ENCODE data around the gene RABGAP1L. TPM values are rescaled to one million over a fixed set of nuclear protein-coding genes. Genes with fewer than 3 reads are reported as not detected.

RABGAP1L gene
- total and polyA plus RNA-seq, 11 donors = 18.6 to 195 (median 98.4) TPM

DNA sequence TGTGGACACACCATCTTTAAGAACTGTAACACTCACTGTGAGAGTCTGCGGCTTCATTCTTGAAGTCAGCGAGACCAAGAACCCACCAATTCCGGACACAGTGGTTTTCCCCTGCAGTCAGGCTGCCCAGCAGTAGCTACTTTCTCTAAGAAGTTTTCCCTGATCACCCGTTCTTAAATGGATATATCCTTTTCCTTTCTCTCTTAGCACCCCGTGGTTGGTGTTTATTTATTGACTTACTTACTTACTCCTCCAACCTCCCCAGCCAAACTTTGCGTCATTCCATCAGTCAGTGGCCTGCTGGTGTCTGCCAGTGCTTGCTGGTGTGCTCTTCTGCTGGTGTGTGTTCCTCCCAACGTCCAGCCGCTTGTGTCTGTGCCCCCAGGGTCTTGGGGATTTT lies 553.2 kb downstream of the RABGAP1L start:
- Histone ChIP-seq H3K4me1 (peaks cover 0 to 14% (median 1%) of the 10 kb centered on the region in 12 donors), H3K9me3 (no peaks in the 10 kb centered on the region), H3K4me3 (no peak overlapping the region), H3K36me3 (peaks cover 0 to 6% (median 0%) of the 10 kb centered on the region in 9 donors), H3K27ac (no peak overlapping the region), H3K27me3 (no peaks in the 10 kb centered on the region)
- ATAC-seq = no peak
- WGBS, 4 donors = 95 to 97% (median 96%) methylated on average over 8 of the region's 8 CpGs
- no peak for DNase-seq
- no peak for TF ChIP-seq POLR2A (IDR thresholded peaks at IDR 0.05)
- TF ChIP-seq, protein P1, sequence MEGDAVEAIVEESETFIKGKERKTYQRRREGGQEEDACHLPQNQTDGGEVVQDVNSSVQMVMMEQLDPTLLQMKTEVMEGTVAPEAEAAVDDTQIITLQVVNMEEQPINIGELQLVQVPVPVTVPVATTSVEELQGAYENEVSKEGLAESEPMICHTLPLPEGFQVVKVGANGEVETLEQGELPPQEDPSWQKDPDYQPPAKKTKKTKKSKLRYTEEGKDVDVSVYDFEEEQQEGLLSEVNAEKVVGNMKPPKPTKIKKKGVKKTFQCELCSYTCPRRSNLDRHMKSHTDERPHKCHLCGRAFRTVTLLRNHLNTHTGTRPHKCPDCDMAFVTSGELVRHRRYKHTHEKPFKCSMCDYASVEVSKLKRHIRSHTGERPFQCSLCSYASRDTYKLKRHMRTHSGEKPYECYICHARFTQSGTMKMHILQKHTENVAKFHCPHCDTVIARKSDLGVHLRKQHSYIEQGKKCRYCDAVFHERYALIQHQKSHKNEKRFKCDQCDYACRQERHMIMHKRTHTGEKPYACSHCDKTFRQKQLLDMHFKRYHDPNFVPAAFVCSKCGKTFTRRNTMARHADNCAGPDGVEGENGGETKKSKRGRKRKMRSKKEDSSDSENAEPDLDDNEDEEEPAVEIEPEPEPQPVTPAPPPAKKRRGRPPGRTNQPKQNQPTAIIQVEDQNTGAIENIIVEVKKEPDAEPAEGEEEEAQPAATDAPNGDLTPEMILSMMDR (IDR thresholded peaks at IDR 0.05) = no peak
- intact Hi-C loops (cut with DNase I) = no loop called here

DNA sequence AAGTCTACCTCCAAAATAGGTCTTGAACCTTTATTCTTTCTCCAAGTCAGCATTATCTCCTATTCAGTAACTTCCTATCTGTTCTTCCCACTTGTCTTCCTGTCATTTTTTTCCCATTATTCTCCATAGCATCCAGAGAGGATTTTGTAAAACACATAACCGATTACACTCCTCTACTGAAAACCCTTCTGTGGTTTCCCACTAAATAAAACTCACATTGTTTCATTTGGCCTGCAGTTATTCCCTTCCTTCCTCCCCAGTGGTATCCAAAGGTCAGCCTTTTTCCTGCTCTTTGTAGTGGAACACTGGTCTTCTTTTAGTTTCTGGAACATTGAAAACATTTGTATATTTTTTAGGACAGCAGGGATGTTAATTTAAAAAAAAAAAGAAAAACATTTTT lies 554.5 kb downstream of the RABGAP1L start:
- peak overlapping the region in 6 of 12 donors; percentile 22 to 78 (median 38) for H3K27ac ChIP-seq
- H3K36me3 ChIP-seq = peaks cover 0 to 6% (median 0%) of the 10 kb centered on the region in 9 donors
- ATAC-seq (peak in 3 of 4 donors; percentile 58 to 89 (median 71)), DNase-seq (no peak)
- no peak overlapping the region for H3K4me3 ChIP-seq
- no peak for TF ChIP-seq POLR2A (IDR thresholded peaks at IDR 0.05)
- TF ChIP-seq, protein P1 (IDR thresholded peaks at IDR 0.05) = no peak
- intact Hi-C loops (cut with DNase I) = no loop called here
- H3K27me3 ChIP-seq = no peaks in the 10 kb centered on the region
- 21 to 59% (median 46%) methylated on average over 1 of the region's 1 CpG for WGBS, 4 donors
- H3K9me3 ChIP-seq = no peaks in the 10 kb centered on the region
- H3K4me1 ChIP-seq = peaks cover 0 to 14% (median 1%) of the 10 kb centered on the region in 12 donors

- Histone ChIP-seq H3K27me3 (no peaks in the 10 kb centered on the region), H3K36me3 (no peaks in the 10 kb centered on the region), H3K27ac (no peak overlapping the region), H3K4me3 (no peak overlapping the region), H3K9me3 (no peaks in the 10 kb centered on the region), H3K4me1 (peaks cover 0 to 10% (median under 1%) of the 10 kb centered on the region in 12 donors)
- TF ChIP-seq POLR2A (IDR thresholded peaks at IDR 0.05) = no peak
- TF ChIP-seq, protein P1 (IDR thresholded peaks at IDR 0.05) = no peak
- intact Hi-C loops (cut with DNase I) = no loop called here
- 96 to 99% (median 97%) methylated on average over 2 of the region's 2 CpGs for WGBS, 4 donors
- no peak for DNase-seq
- no peak for ATAC-seq
Observed at GRCh38 chr1:174719194-174719593, 559.9 kb downstream of the RABGAP1L start.

GRCh38 chr1:174720618-174721017 lies 561.3 kb downstream of the RABGAP1L start:
- ATAC-seq (no peak), DNase-seq (no peak)
- Histone ChIP-seq H3K4me3 (no peak overlapping the region), H3K36me3 (no peaks in the 10 kb centered on the region), H3K27me3 (no peaks in the 10 kb centered on the region), H3K4me1 (peaks cover 0 to 4% (median 0%) of the 10 kb centered on the region in 12 donors), H3K27ac (no peak overlapping the region), H3K9me3 (no peaks in the 10 kb centered on the region)
- 79 to 96% (median 86%) methylated on average over 1 of the region's 1 CpG for WGBS, 4 donors
- intact Hi-C loops (cut with DNase I) = loop anchor here in 5 of 10 donors (10.0 kb wide), 1 partner anchor 306 kb away; no protein-coding TSS in a partner anchor
- no peak for TF ChIP-seq POLR2A (IDR thresholded peaks at IDR 0.05)
- TF ChIP-seq, protein P1 (IDR thresholded peaks at IDR 0.05) = no peak
